ENCODE measurements around the gene C1QTNF7.

The C1QTNF7 gene

DNA sequence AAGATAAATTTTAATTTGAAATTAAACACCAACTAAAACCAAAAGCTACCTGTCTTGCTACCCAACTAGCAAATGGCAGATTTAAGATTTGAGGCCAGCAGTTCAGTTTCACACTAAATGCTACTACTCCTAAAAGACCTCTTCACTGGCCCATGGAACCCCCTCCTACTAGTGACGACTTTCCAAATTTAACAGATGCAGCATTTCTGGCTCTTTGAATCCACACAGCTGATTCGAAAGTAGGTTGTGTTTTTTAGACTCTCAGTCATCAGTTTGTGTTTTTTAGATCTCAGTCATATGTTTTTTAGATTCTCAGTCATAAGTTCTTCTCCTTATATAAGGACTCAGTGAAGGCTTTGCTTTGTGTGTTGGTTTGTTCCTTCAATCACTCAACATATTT, 30.8 kb downstream of the C1QTNF7 start:
- no peak for DNase-seq

DNA sequence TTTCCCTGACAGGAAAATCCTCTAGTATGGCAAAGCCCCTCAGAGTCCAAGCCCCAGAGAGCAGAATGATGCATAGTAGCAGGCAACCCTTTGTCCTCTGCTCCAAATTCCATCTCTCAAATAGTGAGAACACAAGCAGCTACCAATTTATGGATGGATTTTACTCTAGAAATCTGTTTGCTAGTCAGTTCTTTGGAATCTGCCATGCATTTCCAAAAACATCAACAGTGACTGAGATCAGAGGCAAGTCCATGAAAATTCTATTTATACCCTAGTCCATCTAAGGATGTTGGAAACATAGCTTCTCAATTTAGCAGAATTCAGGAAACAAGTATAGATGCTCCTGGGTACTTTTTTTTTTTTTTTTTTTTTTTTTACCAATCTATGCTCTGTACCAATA, 31.9 kb downstream of the C1QTNF7 start:
- DNase-seq = no peak

GRCh38 chr4:15466596-15466995, 38.8 kb downstream of the C1QTNF7 start:
- DNase-seq = no peak

- DNase-seq = no peak
These were observed 41.7 kb downstream of the C1QTNF7 start, which contains the start of gene CC2D2A for GRCh38 chr4:15469402-15470127. Gene CC2D2A (plus strand): TSS chr4:15469882. CDS start chr4:15475933, 6,051 bp downstream.

- no peak for DNase-seq
These were observed 42.3 kb downstream of the C1QTNF7 start for GRCh38 chr4:15470128-15470475.

- no peak for DNase-seq
These were observed 48.6 kb downstream of the C1QTNF7 start for GRCh38 chr4:15476396-15476795.

GRCh38 chr4:15478724-15479088, 50.9 kb downstream of the C1QTNF7 start:
- no peak for DNase-seq

GRCh38 chr4:15479089-15479912, 51.5 kb downstream of the C1QTNF7 start:
- DNase-seq = peak; percentile 50 to 83

DNA sequence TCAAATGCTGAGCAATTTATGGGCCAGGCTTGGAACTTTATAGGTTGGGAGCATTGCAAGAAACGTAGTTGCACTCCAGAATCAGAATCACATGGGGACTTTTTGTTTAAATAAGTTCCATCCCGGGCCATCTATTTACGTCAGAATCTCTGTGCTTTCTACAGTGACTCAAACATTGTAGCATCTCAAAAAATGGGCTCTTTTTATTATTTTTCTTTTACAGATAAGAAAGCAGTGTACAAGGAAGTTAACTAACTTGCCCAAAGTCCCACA, 52.0 kb downstream of the C1QTNF7 start:
- DNase-seq = no peak

GRCh38 chr4:15481961-15482745, 54.3 kb downstream of the C1QTNF7 start:
- DNase-seq = no peak

GRCh38 chr4:15482842-15483241, 55.0 kb downstream of the C1QTNF7 start:
- DNase-seq = peak; percentile 69 to 88

GRCh38 chr4:15488136-15488535, 60.3 kb downstream of the C1QTNF7 start:
- DNase-seq = no peak

- no peak for DNase-seq
These were observed 61.0 kb downstream of the C1QTNF7 start for GRCh38 chr4:15488658-15489470.

DNA sequence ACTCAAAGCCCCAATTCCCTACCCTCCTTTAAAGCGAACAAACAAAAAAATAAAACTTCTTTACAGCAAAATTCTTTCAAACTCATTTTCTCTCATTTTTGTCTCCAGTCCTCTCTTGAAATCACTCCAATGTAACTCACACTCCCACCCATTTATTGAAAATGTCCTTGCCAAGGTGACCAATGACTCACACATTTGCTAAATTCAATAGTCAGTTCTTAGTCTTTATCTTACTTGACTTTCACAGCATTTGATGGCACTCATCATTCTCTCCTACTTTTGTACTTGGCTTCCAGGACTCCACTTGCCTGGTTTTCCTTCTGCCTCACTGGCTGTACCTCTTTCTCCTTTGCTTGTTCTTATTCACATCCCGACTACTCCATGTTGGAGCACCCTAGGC, 61.7 kb downstream of the C1QTNF7 start:
- no peak for DNase-seq

DNA sequence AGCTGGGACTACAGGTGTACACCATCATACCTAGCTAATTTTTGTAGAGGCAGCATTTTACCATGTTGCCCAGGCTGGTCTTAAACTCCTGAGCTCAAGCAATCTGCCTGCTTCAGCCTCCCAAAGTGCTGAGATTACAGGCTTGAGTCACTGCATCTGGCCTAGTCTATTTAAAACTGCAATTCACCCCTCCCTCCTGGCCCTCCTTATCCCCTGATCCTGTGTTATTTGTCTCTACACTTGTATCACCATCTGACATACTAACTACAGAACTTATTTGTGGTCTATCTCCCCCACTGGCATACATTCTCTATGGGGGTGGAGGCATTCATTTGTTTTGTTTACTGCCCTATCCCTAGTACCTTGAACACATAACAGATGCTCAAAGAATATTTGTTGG, 65.6 kb downstream of the C1QTNF7 start:
- peak in 1 of 2 experiments; percentile 51 for DNase-seq

GRCh38 chr4:15495621-15496020, 67.8 kb downstream of the C1QTNF7 start:
- DNase-seq = peak; percentile 24 to 87

All from NCI-H446 (cell line).